Amygdala (tissue), 56 donors: ENCODE measurements around the gene DYNLRB1.
"Not testable (repeated sequence)": the region's sequence is repeated elsewhere in the genome, so short reads cannot be mapped to it uniquely, and the experiment has no call there.

Source experiments
- DNase-seq, 56 donors: peaks; one replicate each; lab custom pipeline; 2025; lab: John Stamatoyannopoulos, UW

DYNLRB1 gene

GRCh38 chr20:34510575-34510974, 5.6 kb upstream of the DYNLRB1 start:
- DNase-seq: no peak

- no peak for DNase-seq
Measured at GRCh38 chr20:34511891-34512265, 4.3 kb upstream of the DYNLRB1 start.

DNA sequence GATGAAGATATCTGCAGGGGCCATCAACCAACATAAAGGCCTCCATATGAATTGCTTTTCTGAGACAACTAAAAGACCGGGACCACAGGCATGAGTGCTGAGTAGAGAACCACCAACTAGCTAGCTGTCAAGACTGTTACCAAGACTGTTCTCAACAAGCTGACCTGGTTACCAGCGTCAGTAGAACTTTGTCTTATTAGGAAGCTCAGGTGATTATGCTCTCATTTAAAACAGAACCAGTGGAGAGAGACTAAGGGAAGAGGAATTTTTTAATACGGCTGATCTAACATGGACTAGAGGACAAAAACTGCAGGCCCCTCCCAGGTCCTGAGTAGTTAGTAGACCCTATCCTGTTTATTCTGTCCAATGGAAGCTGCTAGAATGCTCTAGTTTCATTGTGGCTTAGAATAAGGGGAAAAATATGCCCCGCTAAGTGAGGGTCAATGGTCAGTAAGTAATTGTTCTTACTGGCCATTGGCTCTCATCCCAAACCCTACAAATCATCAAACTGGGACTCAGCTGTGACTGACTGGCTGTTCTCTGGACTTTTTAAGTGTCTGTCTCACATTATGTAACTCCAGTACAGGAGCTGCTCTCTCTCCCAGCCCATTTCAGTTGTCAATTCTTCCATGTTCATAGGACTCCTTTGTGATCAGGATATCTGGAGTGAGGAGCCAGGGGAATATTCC, 3.8 kb upstream of the DYNLRB1 start:
- DNase-seq: peak in 1 of 56 donors; percentile 53

GRCh38 chr20:34512955-34513419, 3.2 kb upstream of the DYNLRB1 start:
- DNase-seq: no peak

- DNase-seq: not testable (repeated sequence)
Measured at GRCh38 chr20:34514034-34514433, 2.2 kb upstream of the DYNLRB1 start.

DNA sequence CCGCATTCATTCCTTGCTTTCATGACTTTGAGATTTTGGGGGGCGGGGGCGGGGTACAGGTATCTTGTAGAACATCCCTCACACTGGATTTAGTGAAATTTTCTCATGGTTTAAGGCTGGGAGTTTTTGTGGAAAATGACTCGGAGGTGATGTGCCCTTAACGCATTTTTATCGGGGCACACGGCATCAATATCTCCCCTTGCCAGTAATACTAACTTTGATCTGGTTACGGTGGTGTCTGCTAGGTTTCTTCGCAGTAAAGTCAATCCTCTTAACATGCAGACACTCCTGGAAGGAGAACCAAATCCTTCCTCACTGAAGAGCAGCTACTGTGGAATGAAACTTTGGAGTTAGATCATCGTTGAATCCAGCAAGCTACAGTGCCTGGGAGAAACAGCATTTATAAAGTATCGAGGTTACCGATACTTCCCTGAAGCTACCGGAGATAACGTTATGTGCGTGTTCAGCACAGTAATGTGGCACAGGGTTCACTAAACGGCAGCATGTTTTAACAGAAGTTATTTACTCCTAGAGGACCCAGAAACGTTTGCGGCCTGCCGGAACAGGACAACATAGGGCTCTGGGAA, 1.2 kb upstream of the DYNLRB1 start:
- DNase-seq: no peak

DNA sequence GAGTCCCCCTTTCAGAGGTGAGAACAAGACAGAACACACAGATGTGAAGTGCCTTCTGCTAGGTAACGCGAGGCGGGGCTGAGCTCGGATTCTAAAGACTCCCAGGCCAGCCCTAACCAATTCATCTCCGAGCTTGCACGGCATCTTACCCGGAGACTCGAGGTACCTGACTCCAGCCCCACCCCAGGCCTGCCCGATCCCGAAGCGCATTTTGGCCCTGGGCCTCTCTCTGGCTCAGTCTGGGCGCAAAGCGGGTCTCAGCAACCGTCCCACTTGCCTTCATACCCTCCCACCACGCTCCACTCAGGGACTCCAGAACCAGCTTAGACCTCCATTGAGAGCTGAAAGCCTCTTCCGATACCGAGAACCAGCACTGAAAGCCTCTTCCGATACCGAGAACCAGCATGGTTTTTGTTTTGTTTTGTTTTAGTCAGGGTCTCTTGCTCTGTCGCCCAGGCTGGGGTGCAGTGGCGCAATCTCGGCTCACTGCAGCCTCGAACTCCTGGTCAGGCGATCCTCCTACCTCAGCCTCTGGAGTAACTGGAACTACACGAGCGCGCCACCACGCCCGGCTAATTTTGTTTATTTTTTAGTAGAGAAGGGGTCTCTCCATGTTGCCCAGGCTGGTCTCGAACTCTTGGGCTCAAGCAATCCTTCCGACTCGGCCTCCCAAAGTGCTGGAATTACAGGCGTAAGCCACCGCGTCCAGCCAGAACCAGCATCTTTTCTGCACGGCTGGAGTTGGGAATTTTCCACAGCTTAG, 557 bp upstream of the DYNLRB1 start:
- DNase-seq: peak in 28 of 56 donors; percentile 18 to 64 (median 41)

DNA sequence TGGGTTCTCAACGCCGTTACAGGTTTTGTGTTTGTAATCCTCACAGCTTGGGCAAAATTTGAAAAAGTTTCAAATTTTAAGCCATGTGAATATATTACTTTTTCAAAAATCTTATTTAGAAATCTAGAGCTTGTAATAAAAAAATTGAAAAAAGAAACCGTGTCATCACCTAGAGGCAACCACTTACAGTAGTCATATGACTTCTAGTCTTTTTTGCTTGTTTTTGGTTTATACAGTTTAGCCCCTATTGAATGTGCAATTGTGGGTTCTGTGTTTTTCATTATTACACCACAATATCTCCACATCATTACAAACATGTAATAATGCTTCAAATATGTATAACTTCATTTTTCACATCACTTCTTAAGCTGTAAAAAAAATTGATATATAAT, 888 bp downstream of the DYNLRB1 start:
- DNase-seq: no peak

DNA sequence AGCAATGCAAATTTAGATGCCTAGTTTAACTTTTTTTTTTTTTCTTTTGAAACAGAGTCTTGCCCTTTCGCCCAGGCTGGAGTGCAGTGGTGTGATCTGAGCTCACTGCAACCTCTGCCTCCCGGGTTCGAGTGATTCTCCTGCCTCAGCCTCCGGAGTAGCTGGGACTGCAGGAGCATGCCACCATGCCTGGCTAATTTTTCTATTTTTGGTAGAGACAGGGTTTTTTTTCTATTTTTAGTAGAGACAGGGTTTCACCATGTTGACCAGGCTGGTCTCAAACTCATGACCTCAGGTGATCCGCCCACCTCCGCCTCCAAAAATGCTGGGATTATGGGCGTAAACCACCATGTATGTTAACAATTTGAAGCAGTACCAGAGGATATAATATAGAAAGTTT, 2.6 kb downstream of the DYNLRB1 start:
- not testable (repeated sequence) for DNase-seq

DNA sequence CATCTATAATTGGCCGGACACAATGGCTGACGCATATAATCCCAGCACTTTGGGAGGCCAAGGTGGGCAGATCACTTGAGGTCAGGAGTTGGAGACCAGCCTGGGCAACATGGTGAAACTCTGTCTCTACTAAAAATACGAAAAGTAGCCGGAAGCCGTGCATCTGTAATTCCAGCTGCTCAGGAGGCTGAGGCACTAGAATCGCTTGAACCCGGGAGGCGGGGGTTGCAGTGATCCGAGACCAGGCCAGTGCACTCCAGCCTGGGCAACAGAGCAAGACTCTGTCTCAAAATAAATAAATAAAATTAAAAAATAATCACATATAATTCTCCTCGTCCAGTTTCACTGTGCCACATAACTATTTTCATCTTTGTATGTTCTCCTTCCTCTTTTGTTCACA, 3.6 kb downstream of the DYNLRB1 start:
- not testable (repeated sequence) for DNase-seq

GRCh38 chr20:34522969-34523871, 7.0 kb downstream of the DYNLRB1 start:
- peak in 26 of 56 donors; percentile 10 to 64 (median 41) for DNase-seq

- no peak for DNase-seq
Measured at GRCh38 chr20:34524426-34524825, 8.2 kb downstream of the DYNLRB1 start.

DNA sequence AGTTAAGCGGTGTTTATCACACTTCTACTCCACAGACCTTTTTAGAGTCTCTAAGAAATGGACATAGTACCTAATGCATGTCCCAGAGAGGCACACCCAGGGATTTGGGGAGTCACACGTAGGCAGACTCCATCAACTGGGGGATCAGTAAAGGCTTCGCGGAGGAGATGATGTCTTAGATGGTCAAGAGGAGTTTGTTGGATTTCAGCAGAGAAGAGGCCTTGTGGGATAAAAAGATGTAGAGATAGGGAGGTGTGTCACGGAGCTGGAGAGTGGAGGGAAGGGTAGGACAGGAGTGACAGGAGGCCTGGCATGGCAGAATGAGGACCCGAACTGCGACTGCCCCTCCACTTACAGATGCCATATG, 9.1 kb downstream of the DYNLRB1 start:
- peak in 4 of 56 donors; percentile 60 to 72 (median 64) for DNase-seq

GRCh38 chr20:34525709-34526416, 9.6 kb downstream of the DYNLRB1 start:
- DNase-seq: peak in 29 of 56 donors; percentile 18 to 88 (median 45)

GRCh38 chr20:34526466-34526865, 10.2 kb downstream of the DYNLRB1 start:
- DNase-seq: no peak

- DNase-seq: no peak
Measured at GRCh38 chr20:34527016-34527415, 10.8 kb downstream of the DYNLRB1 start.

DNA sequence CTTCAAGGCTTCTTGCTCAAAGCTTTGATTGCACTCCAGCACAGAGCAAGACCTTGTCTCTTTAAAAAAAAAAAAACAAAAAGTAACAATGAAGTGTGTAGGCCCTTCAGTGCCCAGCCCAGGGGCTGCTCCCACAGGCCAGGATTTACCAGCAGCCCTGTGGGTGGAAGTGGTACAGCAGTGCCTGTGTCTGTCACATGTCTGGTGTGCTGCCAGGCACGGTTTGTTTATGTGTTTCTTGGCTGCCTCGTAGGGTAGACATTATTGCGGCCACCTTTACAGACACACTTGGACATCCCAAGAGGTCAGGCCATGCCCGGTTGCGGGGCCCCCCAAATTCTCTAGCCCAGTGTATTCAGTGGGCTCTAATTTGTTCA, 12.7 kb downstream of the DYNLRB1 start:
- peak in 30 of 56 donors; percentile 16 to 72 (median 38) for DNase-seq

DNA sequence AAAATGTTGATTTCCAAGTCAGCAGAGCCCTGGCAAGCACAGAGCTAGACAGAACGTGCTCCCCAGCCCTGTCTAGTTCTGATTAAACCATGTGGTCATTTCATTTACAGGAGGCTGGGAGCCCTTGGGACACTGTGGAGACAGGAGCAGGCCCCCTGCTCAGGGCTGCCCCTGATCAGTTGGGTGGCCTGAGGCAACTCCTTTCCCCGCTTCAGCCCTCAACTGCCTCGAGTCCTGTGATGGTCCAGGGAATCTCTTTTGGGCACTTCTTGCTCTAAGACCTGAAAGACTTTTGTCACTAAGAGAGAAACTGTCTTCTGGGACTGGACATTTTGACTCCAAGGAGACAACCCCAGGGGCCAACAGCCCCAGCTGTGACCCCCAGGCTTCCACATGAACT, 13.5 kb downstream of the DYNLRB1 start:
- DNase-seq: no peak

- no peak for DNase-seq
Measured at GRCh38 chr20:34530342-34530741, 14.1 kb downstream of the DYNLRB1 start.
